A549 (cell line): ENCODE measurements around the gene ATOH7. TPM values are rescaled to one million over a fixed set of nuclear protein-coding genes. Genes with fewer than 3 reads are reported as not detected.
"Not testable (repeated sequence)": the region's sequence is repeated elsewhere in the genome, so short reads cannot be mapped to it uniquely, and the experiment has no call there.

Source experiments
- ATAC-seq, 2 experiments: fragments of 200-7000 bp in 1 of 2; fragments of >200 bp in 1 of 2; cut with Nextera tagmentation in 1 of 2; cut with Tn5 transposase in 1 of 2; 3 replicates each; pipeline versions ENCODE4 v1.8.0 to v1.9.1; 2018 to 2020; ENCODE audit warnings: mild to moderate bottlenecking in 1 of 2, moderate library complexity in 1 of 2
- CTCF ChIA-PET: fragments of 300-600 bp; sonication (Branson Sonifier 250); formaldehyde crosslinking; extraction: SDS; loops from one replicate; lab custom pipeline; 2021; ENCODE audit warnings: antibody characterized with exemption, inconsistent platforms; lab: Yijun Ruan, JAX
- POLR2A ChIA-PET: fragments of 350-600 bp; formaldehyde crosslinking; extraction: SDS; loops from one replicate; lab custom pipeline; 2021; ENCODE audit warnings: antibody characterized with exemption, inconsistent platforms; lab: Yijun Ruan, JAX
- DNase-seq, 2 experiments: peaks; one replicate each; pipeline versions ENCODE4 v3.0.0 to v3.0.0-alpha.2; 2011 to 2016; ENCODE audit warnings: low read depth in 1 of 2, low spot score in 1 of 2
- FAIRE-seq: peaks from 2 replicates; lab custom pipeline; 2011; peaks lifted over from hg19 to GRCh38; lab: Jason Lieb, UNC
- H3K27ac ChIP-seq, 2 experiments: fragments of >200 bp; sonication (Bioruptor Twin); formaldehyde crosslinking; 3 replicates each; pipeline ENCODE4 v1.5.1; 2016 to 2017
- H3K4me1 ChIP-seq: fragments of >200 bp; sonication (Bioruptor Twin); formaldehyde crosslinking; 3 replicates; pipeline ENCODE4 v1.6.1; 2016
- H3K4me2 ChIP-seq: fragments of >200 bp; sonication (Bioruptor Twin); formaldehyde crosslinking; 3 replicates; pipeline ENCODE4 v1.6.1; 2016
- H3K4me3 ChIP-seq: fragments of >200 bp; sonication (Bioruptor Twin); formaldehyde crosslinking; 3 replicates; pipeline ENCODE4 v1.5.1; 2016
- H3K9me3 ChIP-seq: fragments of >200 bp; sonication (Bioruptor Twin); formaldehyde crosslinking; 3 replicates; pipeline ENCODE4 v1.6.1; 2016
- CBX2 ChIP-seq: fragments of 200-600 bp; sonication (generic); IDR thresholded peaks from 2 replicates; pipeline ENCODE4 v1.6.1; 2016; ENCODE audit warnings: low read depth, mild to moderate bottlenecking, borderline replicate concordance
- CBX8 ChIP-seq: fragments of 200-600 bp; sonication (generic); IDR thresholded peaks from 2 replicates; pipeline ENCODE4 v1.6.1; 2016
- CEBPB ChIP-seq, 2 experiments: fragments of >200 bp in 1 of 2; sonication (Bioruptor Twin) in 1 of 2; formaldehyde crosslinking in 1 of 2; IDR thresholded peaks; 2 replicates each; pipeline ENCODE4 v1.6.1; 2012 to 2016
- CHD2 ChIP-seq: fragments of 150-350 bp; IDR thresholded peaks from 2 replicates; pipeline ENCODE4 v1.6.1; 2014; ENCODE audit warnings: low read length; ENCODE audit not compliant: partially characterized antibody
- KDM5A ChIP-seq: fragments of 200-600 bp; sonication (generic); IDR thresholded peaks from 2 replicates; pipeline ENCODE4 v1.6.1; 2016; ENCODE audit warnings: antibody characterized with exemption, mild to moderate bottlenecking
- MAFK ChIP-seq: fragments of 450-650 bp; IDR thresholded peaks from 2 replicates; pipeline ENCODE4 v1.6.1; 2014; ENCODE audit not compliant: partially characterized antibody
- MYC ChIP-seq: IDR thresholded peaks from 2 replicates; pipeline ENCODE4 v1.6.1; 2012; ENCODE audit warnings: mild to moderate bottlenecking, inconsistent platforms, low read length, improper control_type of control experiment, borderline replicate concordance
- NR3C1 ChIP-seq: fragments of >200 bp; sonication (Bioruptor Twin); formaldehyde crosslinking; IDR thresholded peaks from 3 replicates; pipeline ENCODE4 v1.6.1; 2017
- PHF8 ChIP-seq: fragments of 200-600 bp; sonication (generic); IDR thresholded peaks from 2 replicates; pipeline ENCODE4 v1.6.1; 2016; ENCODE audit warnings: low read depth, mild to moderate bottlenecking, antibody characterized with exemption, moderate library complexity, borderline replicate concordance
- POLR2A ChIP-seq: IDR thresholded peaks from 2 replicates; pipeline ENCODE4 v1.6.1; 2012; ENCODE audit warnings: mild to moderate bottlenecking, low read length
- POLR2AphosphoS2 ChIP-seq: conservative IDR thresholded peaks from 2 replicates; pipeline ENCODE4 v1.6.1; 2012; ENCODE audit warnings: low read length, improper control_type of control experiment, inconsistent platforms
- RAD21 ChIP-seq, 2 experiments: fragments of >200 bp in 1 of 2; sonication (Bioruptor Twin) in 1 of 2; formaldehyde crosslinking in 1 of 2; IDR thresholded peaks in 1 of 2; conservative IDR thresholded peaks in 1 of 2; 2 replicates in 1 of 2; 3 replicates in 1 of 2; pipeline ENCODE4 v1.6.1; 2012 to 2018; ENCODE audit warnings: inconsistent platforms in 1 of 2
- RFX5 ChIP-seq: fragments of 450-650 bp; IDR thresholded peaks from 2 replicates; pipeline ENCODE4 v1.7.1; 2014; ENCODE audit warnings: antibody characterized with exemption, mild to moderate bottlenecking, moderate library complexity
- RNF2 ChIP-seq: fragments of 200-600 bp; sonication (generic); IDR thresholded peaks from 2 replicates; pipeline ENCODE4 v1.6.1; 2016; ENCODE audit warnings: low read depth, mild to moderate bottlenecking, antibody characterized with exemption, moderate library complexity, borderline replicate concordance
- ZC3H11A ChIP-seq: fragments of 450-650 bp; IDR thresholded peaks from 2 replicates; pipeline ENCODE4 v1.6.1; 2014; ENCODE audit warnings: antibody characterized with exemption, mild to moderate bottlenecking
- ZSCAN20 ChIP-seq: fragments of 250-450 bp; sonication (Bioruptor Pico); IDR thresholded peaks from 2 replicates; pipeline ENCODE4 v1.8.0; 2022; ENCODE audit warnings: mild to moderate bottlenecking, moderate library complexity
- WGBS: methylation state at CpG from one replicate; pipeline ENCODE4 v1.1.6; 2017; ENCODE audit errors: missing lambda C conversion rate; 5-methylcytosine and 5-hydroxymethylcytosine counted together
- polyA plus RNA-seq, 4 experiments: library from polyadenylated mRNA; depleted of rRNA in 3 of 4; stranded (reverse); fragments of >200 nt; fragmentation: RNase III in 1 of 4; extraction: RNeasy Plus Mini Kit Qiagen cat#74134 plus additional on column Dnase treatment in 1 of 4; gene quantifications; 2 replicates in 3 of 4; 3 replicates in 1 of 4; pipeline ENCODE4 v1.2.3, GENCODE V29; 2011 to 2017
- TF ChIP-seq, protein P1 (sequence below): fragments of 200-600 bp; sonication (generic); IDR thresholded peaks from 2 replicates; pipeline ENCODE4 v1.6.1; 2016; ENCODE audit warnings: antibody characterized with exemption, mild to moderate bottlenecking, moderate library complexity
- TF ChIP-seq, protein P2 (sequence below): fragments of >200 bp; sonication (Bioruptor Twin); formaldehyde crosslinking; IDR thresholded peaks from 3 replicates; pipeline ENCODE4 v1.5.1; 2016
- TF ChIP-seq, protein P3 (sequence below): IDR thresholded peaks from 2 replicates; pipeline ENCODE4 v1.6.1; 2012
- TF ChIP-seq, protein P4 (sequence below): fragments of 150-350 bp; IDR thresholded peaks from 2 replicates; pipeline ENCODE4 v1.6.1; 2014; ENCODE audit warnings: low read depth, mild to moderate bottlenecking, low read length
- TF ChIP-seq, protein P5 (sequence below): fragments of 450-650 bp; IDR thresholded peaks from 2 replicates; pipeline ENCODE4 v1.6.1; 2014; ENCODE audit warnings: antibody characterized with exemption
- TF ChIP-seq, protein P6 (sequence below): fragments of 250-450 bp; sonication (Bioruptor Pico); IDR thresholded peaks from 2 replicates; pipeline ENCODE4 v1.5.0; 2021; ENCODE audit warnings: mild to moderate bottlenecking, moderate library complexity, borderline replicate concordance

ATOH7 gene
- polyA plus RNA-seq, 2 of the 4 experiments (the other 2 are of a cell fraction) = 0.18 to 0.27 TPM

DNA sequence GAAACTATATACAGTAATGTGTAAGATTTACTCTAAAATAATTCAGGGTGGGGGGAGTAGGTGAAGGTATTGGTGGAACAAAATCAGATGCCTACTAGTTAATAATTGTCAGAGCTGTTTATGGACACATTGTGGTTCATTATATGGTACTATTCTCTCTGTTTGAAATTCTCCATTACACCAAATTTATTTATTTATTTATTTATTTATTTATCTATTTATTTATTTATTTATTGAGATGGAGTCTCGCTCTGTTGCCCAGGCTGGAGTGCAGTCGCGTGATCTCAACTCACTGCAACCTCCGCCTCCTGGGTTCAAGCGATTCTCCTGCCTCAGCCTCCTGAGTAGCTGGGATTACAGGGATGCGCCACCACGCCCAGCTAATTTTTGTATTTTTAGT lies 14.5 kb upstream of the ATOH7 start:
- CTCF ChIA-PET = interaction anchor here (1.3 kb wide), 1 partner anchor 31 kb away, joined by 3 read pairs; no protein-coding TSS in a partner anchor
- H3K4me3 ChIP-seq, FAIRE-seq, H3K27ac ChIP-seq, ATAC-seq, H3K4me2 ChIP-seq, DNase-seq, H3K9me3 ChIP-seq, H3K4me1 ChIP-seq: not testable (repeated sequence)
- TF ChIP-seq ZC3H11A = peak; percentile 91
- POLR2A ChIA-PET = interaction anchor here (2.6 kb wide), 1 partner anchor 15 kb away, joined by 8 read pairs; the partner anchor contains the start of gene ATOH7
- WGBS = 95% methylated on average over 7 of the region's 7 CpGs

DNA sequence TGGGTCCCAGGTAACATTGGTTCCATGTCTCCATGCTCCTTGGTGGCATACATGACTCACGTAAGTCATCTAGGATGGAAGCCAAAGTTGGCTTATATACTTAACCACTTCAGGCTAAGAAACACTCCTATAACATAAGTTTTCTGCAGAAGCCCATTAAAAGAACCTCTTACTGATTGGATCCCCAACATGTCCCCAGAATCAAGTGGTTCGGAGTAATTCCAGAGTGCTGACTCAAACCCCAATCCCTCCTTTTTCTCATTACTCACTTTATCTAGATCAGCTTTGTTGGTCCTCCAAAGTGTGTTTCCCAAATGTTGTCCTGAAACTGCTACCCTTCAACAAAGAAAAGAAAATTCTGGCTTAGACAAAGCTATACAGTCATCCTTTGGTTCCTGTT lies 10.1 kb upstream of the ATOH7 start:
- Histone ChIP-seq H3K4me3 (no peak overlapping the region), H3K9me3 (no peaks in the 10 kb centered on the region), H3K4me1 (no peaks in the 10 kb centered on the region), H3K27ac (no peak overlapping the region), H3K4me2 (no peak overlapping the region)
- ATAC-seq (no peak), DNase-seq (no peak), FAIRE-seq (no peak)
- TF ChIP-seq RFX5 (no peak), PHF8 (no peak), POLR2A (no peak), CEBPB (IDR thresholded peaks at IDR 0.05) (no peak), RNF2 (no peak), CHD2 (no peak), ZSCAN20 (CRISPR knock-in tag) (no peak), CBX8 (no peak), KDM5A (no peak)
- TF ChIP-seq, protein P1, sequence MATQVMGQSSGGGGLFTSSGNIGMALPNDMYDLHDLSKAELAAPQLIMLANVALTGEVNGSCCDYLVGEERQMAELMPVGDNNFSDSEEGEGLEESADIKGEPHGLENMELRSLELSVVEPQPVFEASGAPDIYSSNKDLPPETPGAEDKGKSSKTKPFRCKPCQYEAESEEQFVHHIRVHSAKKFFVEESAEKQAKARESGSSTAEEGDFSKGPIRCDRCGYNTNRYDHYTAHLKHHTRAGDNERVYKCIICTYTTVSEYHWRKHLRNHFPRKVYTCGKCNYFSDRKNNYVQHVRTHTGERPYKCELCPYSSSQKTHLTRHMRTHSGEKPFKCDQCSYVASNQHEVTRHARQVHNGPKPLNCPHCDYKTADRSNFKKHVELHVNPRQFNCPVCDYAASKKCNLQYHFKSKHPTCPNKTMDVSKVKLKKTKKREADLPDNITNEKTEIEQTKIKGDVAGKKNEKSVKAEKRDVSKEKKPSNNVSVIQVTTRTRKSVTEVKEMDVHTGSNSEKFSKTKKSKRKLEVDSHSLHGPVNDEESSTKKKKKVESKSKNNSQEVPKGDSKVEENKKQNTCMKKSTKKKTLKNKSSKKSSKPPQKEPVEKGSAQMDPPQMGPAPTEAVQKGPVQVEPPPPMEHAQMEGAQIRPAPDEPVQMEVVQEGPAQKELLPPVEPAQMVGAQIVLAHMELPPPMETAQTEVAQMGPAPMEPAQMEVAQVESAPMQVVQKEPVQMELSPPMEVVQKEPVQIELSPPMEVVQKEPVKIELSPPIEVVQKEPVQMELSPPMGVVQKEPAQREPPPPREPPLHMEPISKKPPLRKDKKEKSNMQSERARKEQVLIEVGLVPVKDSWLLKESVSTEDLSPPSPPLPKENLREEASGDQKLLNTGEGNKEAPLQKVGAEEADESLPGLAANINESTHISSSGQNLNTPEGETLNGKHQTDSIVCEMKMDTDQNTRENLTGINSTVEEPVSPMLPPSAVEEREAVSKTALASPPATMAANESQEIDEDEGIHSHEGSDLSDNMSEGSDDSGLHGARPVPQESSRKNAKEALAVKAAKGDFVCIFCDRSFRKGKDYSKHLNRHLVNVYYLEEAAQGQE = no peak
- TF ChIP-seq, protein P2, sequence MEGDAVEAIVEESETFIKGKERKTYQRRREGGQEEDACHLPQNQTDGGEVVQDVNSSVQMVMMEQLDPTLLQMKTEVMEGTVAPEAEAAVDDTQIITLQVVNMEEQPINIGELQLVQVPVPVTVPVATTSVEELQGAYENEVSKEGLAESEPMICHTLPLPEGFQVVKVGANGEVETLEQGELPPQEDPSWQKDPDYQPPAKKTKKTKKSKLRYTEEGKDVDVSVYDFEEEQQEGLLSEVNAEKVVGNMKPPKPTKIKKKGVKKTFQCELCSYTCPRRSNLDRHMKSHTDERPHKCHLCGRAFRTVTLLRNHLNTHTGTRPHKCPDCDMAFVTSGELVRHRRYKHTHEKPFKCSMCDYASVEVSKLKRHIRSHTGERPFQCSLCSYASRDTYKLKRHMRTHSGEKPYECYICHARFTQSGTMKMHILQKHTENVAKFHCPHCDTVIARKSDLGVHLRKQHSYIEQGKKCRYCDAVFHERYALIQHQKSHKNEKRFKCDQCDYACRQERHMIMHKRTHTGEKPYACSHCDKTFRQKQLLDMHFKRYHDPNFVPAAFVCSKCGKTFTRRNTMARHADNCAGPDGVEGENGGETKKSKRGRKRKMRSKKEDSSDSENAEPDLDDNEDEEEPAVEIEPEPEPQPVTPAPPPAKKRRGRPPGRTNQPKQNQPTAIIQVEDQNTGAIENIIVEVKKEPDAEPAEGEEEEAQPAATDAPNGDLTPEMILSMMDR = no peak
- TF ChIP-seq, protein P3, sequence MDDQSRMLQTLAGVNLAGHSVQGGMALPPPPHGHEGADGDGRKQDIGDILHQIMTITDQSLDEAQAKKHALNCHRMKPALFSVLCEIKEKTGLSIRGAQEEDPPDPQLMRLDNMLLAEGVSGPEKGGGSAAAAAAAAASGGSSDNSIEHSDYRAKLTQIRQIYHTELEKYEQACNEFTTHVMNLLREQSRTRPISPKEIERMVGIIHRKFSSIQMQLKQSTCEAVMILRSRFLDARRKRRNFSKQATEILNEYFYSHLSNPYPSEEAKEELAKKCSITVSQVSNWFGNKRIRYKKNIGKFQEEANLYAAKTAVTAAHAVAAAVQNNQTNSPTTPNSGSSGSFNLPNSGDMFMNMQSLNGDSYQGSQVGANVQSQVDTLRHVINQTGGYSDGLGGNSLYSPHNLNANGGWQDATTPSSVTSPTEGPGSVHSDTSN = no peak
- ChIA-PET POLR2A (no interaction called here), CTCF (no interaction called here)
- 81% methylated on average over 2 of the region's 2 CpGs for WGBS

DNA sequence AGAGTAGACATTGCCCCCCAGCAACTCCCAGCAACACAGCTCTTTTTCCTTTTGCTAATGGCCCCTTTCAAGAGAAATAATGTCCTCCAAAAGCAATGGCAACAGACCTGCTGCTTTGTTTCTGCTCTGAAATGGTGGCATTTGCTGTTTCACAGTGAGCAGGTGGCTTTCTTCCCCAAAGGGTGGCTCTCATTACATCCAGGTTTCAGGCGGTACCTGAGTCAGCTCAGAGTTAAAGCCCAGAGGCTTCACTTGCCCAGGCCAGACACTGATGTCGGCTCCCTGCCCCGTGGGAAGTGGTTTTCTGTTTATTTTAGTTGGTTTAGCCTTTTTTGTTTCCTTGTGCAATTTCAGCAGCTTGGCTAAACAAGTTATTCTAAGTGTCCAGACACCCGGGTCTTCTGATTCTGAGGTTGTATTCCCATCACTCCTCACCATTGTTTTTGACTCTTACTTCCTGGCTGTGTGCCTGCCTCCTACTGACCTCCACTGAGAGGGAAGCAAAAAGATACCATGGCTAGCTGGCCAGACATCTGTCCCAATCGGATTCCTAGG lies 7.8 kb upstream of the ATOH7 start:
- no peak overlapping the region for H3K4me3 ChIP-seq
- no peak overlapping the region for H3K27ac ChIP-seq
- H3K4me2 ChIP-seq = no peak overlapping the region
- POLR2A ChIA-PET = interaction anchor here (1.4 kb wide), 1 partner anchor 9 kb away, joined by 6 read pairs; no protein-coding TSS in a partner anchor
- ATAC-seq (no peak), FAIRE-seq (no peak), DNase-seq (no peak)
- WGBS = 61% methylated on average over 5 of the region's 5 CpGs
- no peaks in the 10 kb centered on the region for H3K4me1 ChIP-seq
- CTCF ChIA-PET = interaction anchor here (1.2 to 2.0 kb wide), 3 partner anchors 8 to 27 kb away, joined by 3 to 11 read pairs (median 5); partner anchors contain the start of gene ATOH7
- H3K9me3 ChIP-seq = no peaks in the 10 kb centered on the region
- TF ChIP-seq RFX5 = no peak
- TF ChIP-seq, protein P4, sequence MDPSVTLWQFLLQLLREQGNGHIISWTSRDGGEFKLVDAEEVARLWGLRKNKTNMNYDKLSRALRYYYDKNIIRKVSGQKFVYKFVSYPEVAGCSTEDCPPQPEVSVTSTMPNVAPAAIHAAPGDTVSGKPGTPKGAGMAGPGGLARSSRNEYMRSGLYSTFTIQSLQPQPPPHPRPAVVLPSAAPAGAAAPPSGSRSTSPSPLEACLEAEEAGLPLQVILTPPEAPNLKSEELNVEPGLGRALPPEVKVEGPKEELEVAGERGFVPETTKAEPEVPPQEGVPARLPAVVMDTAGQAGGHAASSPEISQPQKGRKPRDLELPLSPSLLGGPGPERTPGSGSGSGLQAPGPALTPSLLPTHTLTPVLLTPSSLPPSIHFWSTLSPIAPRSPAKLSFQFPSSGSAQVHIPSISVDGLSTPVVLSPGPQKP = no peak
- TF ChIP-seq MYC = no peak
- TF ChIP-seq RAD21 (conservative IDR thresholded peaks at IDR 0.05 in 1 of 2, IDR thresholded peaks at IDR 0.05 in 1 of 2) = no peak
- no peak for TF ChIP-seq NR3C1
- TF ChIP-seq, protein P5, sequence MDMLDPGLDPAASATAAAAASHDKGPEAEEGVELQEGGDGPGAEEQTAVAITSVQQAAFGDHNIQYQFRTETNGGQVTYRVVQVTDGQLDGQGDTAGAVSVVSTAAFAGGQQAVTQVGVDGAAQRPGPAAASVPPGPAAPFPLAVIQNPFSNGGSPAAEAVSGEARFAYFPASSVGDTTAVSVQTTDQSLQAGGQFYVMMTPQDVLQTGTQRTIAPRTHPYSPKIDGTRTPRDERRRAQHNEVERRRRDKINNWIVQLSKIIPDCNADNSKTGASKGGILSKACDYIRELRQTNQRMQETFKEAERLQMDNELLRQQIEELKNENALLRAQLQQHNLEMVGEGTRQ = no peak
- no peak for TF ChIP-seq CEBPB (IDR thresholded peaks at IDR 0.05)
- no peak for TF ChIP-seq PHF8
- TF ChIP-seq CBX2 = no peak
- TF ChIP-seq POLR2AphosphoS2 = no peak
- no peak for TF ChIP-seq CBX8
- TF ChIP-seq MAFK = no peak
- TF ChIP-seq, protein P6, sequence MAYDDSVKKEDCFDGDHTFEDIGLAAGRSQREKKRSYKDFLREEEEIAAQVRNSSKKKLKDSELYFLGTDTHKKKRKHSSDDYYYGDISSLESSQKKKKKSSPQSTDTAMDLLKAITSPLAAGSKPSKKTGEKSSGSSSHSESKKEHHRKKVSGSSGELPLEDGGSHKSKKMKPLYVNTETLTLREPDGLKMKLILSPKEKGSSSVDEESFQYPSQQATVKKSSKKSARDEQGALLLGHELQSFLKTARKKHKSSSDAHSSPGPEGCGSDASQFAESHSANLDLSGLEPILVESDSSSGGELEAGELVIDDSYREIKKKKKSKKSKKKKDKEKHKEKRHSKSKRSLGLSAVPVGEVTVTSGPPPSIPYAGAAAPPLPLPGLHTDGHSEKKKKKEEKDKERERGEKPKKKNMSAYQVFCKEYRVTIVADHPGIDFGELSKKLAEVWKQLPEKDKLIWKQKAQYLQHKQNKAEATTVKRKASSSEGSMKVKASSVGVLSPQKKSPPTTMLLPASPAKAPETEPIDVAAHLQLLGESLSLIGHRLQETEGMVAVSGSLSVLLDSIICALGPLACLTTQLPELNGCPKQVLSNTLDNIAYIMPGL = no peak
